K562 (cell line): Measurements from ENCODE around the gene CDK11A. TPM values are rescaled to one million over a fixed set of nuclear protein-coding genes. Genes with fewer than 3 reads are reported as not detected.

ENCODE experiments used
- ATAC-seq: fragments of 200-7000 bp; cut with Tn5 transposase; 3 replicates; pipeline ENCODE4 v1.9.1; 2020; ENCODE audit warnings: moderate library complexity
- BruUV-seq: library from RNA; stranded (reverse); fragments of 400-500 nt; replicated peaks from 2 replicates; lab custom pipeline; 2021; lab: Mats Ljungman, UMichigan
- CTCF ChIA-PET: fragments of 300-600 bp; formaldehyde crosslinking; extraction: SDS; loops from one replicate; lab custom pipeline; 2021; ENCODE audit warnings: low intra/inter-chr PET ratio; lab: Yijun Ruan, JAX
- POLR2A ChIA-PET: fragments of 300-600, 350-650 bp; sonication (Branson Sonifier 250); formaldehyde crosslinking; extraction: SDS; loops from one replicate; lab custom pipeline; 2021; ENCODE audit warnings: antibody characterized with exemption, inconsistent platforms; lab: Yijun Ruan, JAX
- DNase-seq, 4 experiments: peaks; one replicate each; pipeline versions ENCODE4 v3.0.0 to v3.0.0-alpha.2; 2011 to 2018; ENCODE audit warnings: low spot score in 3 of 4, mixed read lengths in 3 of 4; ENCODE audit errors: extremely low read depth in 1 of 4
- FAIRE-seq: peaks from 2 replicates; lab custom pipeline; 2011; peaks lifted over from hg19 to GRCh38; lab: Jason Lieb, UNC
- H2AFZ ChIP-seq: 2 replicates; pipeline ENCODE4 v1.6.0; 2011; ENCODE audit warnings: low read depth, low read length, control low read depth, inconsistent platforms
- H3K27ac ChIP-seq: fragments of 200-600 bp; 3 replicates; pipeline ENCODE4 v1.8.0; 2011; ENCODE audit warnings: low read depth, mild to moderate bottlenecking, control low read depth, inconsistent platforms, low read length, moderate library complexity, mixed read lengths; ENCODE audit errors: extremely low read depth
- H3K27me3 ChIP-seq, 2 experiments: fragments of 300-600 bp in 1 of 2; 2 replicates in 1 of 2; 3 replicates in 1 of 2; pipeline versions ENCODE4 v1.6.0 to v1.8.0; 2011; ENCODE audit warnings: inconsistent platforms in 2 of 2, low read length in 2 of 2, mild to moderate bottlenecking in 1 of 2, mixed read lengths in 1 of 2, moderate library complexity in 1 of 2; ENCODE audit not compliant: control insufficient read depth in 2 of 2, insufficient read depth in 2 of 2
- H3K36me3 ChIP-seq: fragments of 300-600 bp; 3 replicates; pipeline ENCODE4 v1.8.0; 2011; ENCODE audit warnings: mild to moderate bottlenecking, low read length, inconsistent platforms; ENCODE audit not compliant: control insufficient read depth, insufficient read depth
- H3K4me1 ChIP-seq, 2 experiments: fragments of 200-600 bp in 1 of 2; replicated peaks in 1 of 2; 2 replicates in 1 of 2; 3 replicates in 1 of 2; pipeline versions ENCODE4 v1.5.1 to v1.8.0; 2011; ENCODE audit warnings: inconsistent platforms in 2 of 2, low read length in 2 of 2, mild to moderate bottlenecking in 1 of 2, mixed read lengths in 1 of 2, moderate library complexity in 1 of 2; ENCODE audit not compliant: control insufficient read depth in 2 of 2, insufficient read depth in 2 of 2
- H3K4me2 ChIP-seq: 2 replicates; pipeline ENCODE4 v1.6.1; 2011; ENCODE audit warnings: low read length, control low read depth, inconsistent platforms, mixed read lengths; ENCODE audit not compliant: insufficient read depth
- H3K4me3 ChIP-seq: fragments of 200-600 bp; sonication (generic), shearing (Covaris generic); 2 replicates; pipeline ENCODE4 v1.5.1; 2016; ENCODE audit warnings: control low read depth, inconsistent platforms
- H3K79me2 ChIP-seq: fragments of 200-600 bp; 3 replicates; pipeline ENCODE4 v1.8.0; 2011; ENCODE audit warnings: low read length, inconsistent platforms; ENCODE audit not compliant: control insufficient read depth, insufficient read depth
- H3K9ac ChIP-seq, 2 experiments: 2 replicates each; pipeline versions ENCODE4 v1.6.0 to v1.6.1; 2011; ENCODE audit warnings: low read depth in 2 of 2, low read length in 2 of 2, control low read depth in 1 of 2, inconsistent platforms in 1 of 2, mild to moderate bottlenecking in 1 of 2, mixed read lengths in 1 of 2; ENCODE audit not compliant: insufficient read depth in 1 of 2
- H3K9me1 ChIP-seq: one replicate; pipeline ENCODE4 v1.6.0; 2011; ENCODE audit warnings: inconsistent platforms, mild to moderate bottlenecking, low read length, moderate library complexity; ENCODE audit not compliant: control insufficient read depth, insufficient read depth
- H3K9me3 ChIP-seq: replicated peaks from 2 replicates; pipeline ENCODE4 v1.5.1; 2011; ENCODE audit warnings: low read depth, low read length, inconsistent platforms; ENCODE audit not compliant: control insufficient read depth, insufficient read depth
- H4K20me1 ChIP-seq: replicated peaks from 2 replicates; pipeline ENCODE4 v1.6.1; 2011; ENCODE audit warnings: low read length, inconsistent platforms, mixed read lengths; ENCODE audit not compliant: control insufficient read depth, insufficient read depth
- ADNP ChIP-seq: fragments of 200-800 bp; sonication (Bioruptor generic); IDR thresholded peaks from 2 replicates; pipeline ENCODE4 v1.6.1; 2016; ENCODE audit warnings: missing genetic modification characterization, missing compliant biosample characterization
- CTBP1 ChIP-seq: fragments of 450-650 bp; IDR thresholded peaks from 2 replicates; pipeline ENCODE4 v1.6.1; 2016; ENCODE audit warnings: borderline replicate concordance
- ETV6 ChIP-seq, 3 experiments: fragments of 150-350 bp in 1 of 3; sonication (generic) in 1 of 3; formaldehyde crosslinking in 1 of 3; IDR thresholded peaks; 2 replicates each; pipeline versions ENCODE4 v1.6.1 to v1.8.0; 2014 to 2022; ENCODE audit warnings: borderline replicate concordance in 2 of 3, low read depth in 2 of 3, antibody characterized with exemption in 1 of 3, low read length in 1 of 3, mild to moderate bottlenecking in 1 of 3, missing genetic modification reagents in 1 of 3
- FOXJ3 ChIP-seq: sonication (generic); formaldehyde crosslinking; IDR thresholded peaks from 2 replicates; pipeline ENCODE4 v1.4.0; 2020; ENCODE audit warnings: mild to moderate bottlenecking, missing genetic modification reagents
- NFIX ChIP-seq: fragments of 250-450 bp; sonication (Bioruptor Pico); IDR thresholded peaks from 2 replicates; pipeline ENCODE4 v1.4.0; 2020; ENCODE audit warnings: low read depth, mild to moderate bottlenecking, moderate library complexity
- RAD21 ChIP-seq, 2 experiments: fragments of 250-450 bp in 1 of 2; fragments of 450-650 bp in 1 of 2; sonication (Bioruptor Pico) in 1 of 2; formaldehyde crosslinking in 1 of 2; IDR thresholded peaks in 1 of 2; conservative IDR thresholded peaks in 1 of 2; 2 replicates each; pipeline versions ENCODE4 v1.4.0 to v1.8.0; 2020 to 2022; ENCODE audit warnings: mild to moderate bottlenecking in 2 of 2, moderate library complexity in 1 of 2
- RBM17 ChIP-seq: fragments of 200-400 bp; formaldehyde crosslinking; IDR thresholded peaks from 2 replicates; pipeline ENCODE4 v1.6.1; 2017; ENCODE audit warnings: low read depth, mild to moderate bottlenecking, low read length, borderline replicate concordance
- SMARCA5 ChIP-seq: fragments of 450-650 bp; IDR thresholded peaks from 2 replicates; pipeline ENCODE4 v1.6.1; 2016
- U2AF1 ChIP-seq: fragments of 200-400 bp; formaldehyde crosslinking; optimal IDR thresholded peaks from 2 replicates; pipeline ENCODE3; 2017; ENCODE audit warnings: mild to moderate bottlenecking, low read depth, low read length, moderate library complexity
- ZNF3 ChIP-seq: fragments of 250-450 bp; sonication (Bioruptor Pico); IDR thresholded peaks from 2 replicates; pipeline ENCODE4 v1.5.0; 2021; ENCODE audit warnings: mild to moderate bottlenecking, moderate library complexity
- ZSCAN32 ChIP-seq: fragments of 450-650 bp; formaldehyde crosslinking; IDR thresholded peaks from 2 replicates; pipeline ENCODE4 v1.4.0; 2020; ENCODE audit warnings: mild to moderate bottlenecking, moderate library complexity
- WGBS: fragments of 100-300 bp; shearing (Covaris generic); methylation state at CpG from one replicate; pipeline ENCODE4 v1.1.6; 2016; ENCODE audit warnings: low coverage, mixed read lengths; ENCODE audit not compliant: insufficient coverage; ENCODE audit errors: missing lambda C conversion rate; 5-methylcytosine and 5-hydroxymethylcytosine counted together
- in situ Hi-C: fragments of 300-500 bp; cut with MboI; formaldehyde crosslinking; loops from 4 replicates; pipeline ENCODE4 v1.15.0; 2018; ENCODE audit warnings: inconsistent platforms, mixed read lengths
- intact Hi-C: fragments of 100-400 bp; cut with micrococcal nuclease; formaldehyde crosslinking; loops from 2 replicates; pipeline ENCODE4 v1.14.2; 2022
- polyA plus RNA-seq, 8 experiments: library from polyadenylated mRNA; depleted of rRNA in 4 of 8; stranded (reverse) in 5 of 8; unstranded in 3 of 8; fragments of >200 nt; fragmentation: Nextera tagmentation in 2 of 8; fragmentation: Illumina TruSeq in 1 of 8; extraction: Ambion mirVana in 2 of 8; extraction: Trizol in 1 of 8; gene quantifications; 2 replicates each; pipeline versions ENCODE4 v1.2.1 to v1.2.3, GENCODE V29; 2011 to 2014; ENCODE audit warnings: inconsistent platforms in 1 of 8, missing spikeins in 1 of 8
- total RNA-seq, 7 experiments: library from RNA; depleted of rRNA in 6 of 7; stranded (reverse); fragments of >200 nt in 6 of 7; fragmentation: Illumina TruSeq in 2 of 7; extraction: Trizol in 2 of 7; gene quantifications; 2 replicates each; pipeline versions ENCODE4 v1.2.1 to v1.2.3, GENCODE V29; 2011 to 2021; ENCODE audit warnings: low replicate concordance in 1 of 7
- TF ChIP-seq, protein P1 (sequence below): sonication (generic); formaldehyde crosslinking; IDR thresholded peaks from 2 replicates; pipeline ENCODE4 v1.8.0; 2023; ENCODE audit warnings: mild to moderate bottlenecking, missing genetic modification reagents
- TF ChIP-seq, protein P2 (sequence below): fragments of 250-450 bp; sonication (Bioruptor Pico); IDR thresholded peaks from 2 replicates; pipeline ENCODE4 v1.4.0; 2020; ENCODE audit warnings: mild to moderate bottlenecking, moderate library complexity, borderline replicate concordance

Gene CDK11A
- total and polyA plus RNA-seq, 9 of the 15 experiments (the other 6 are each of a cell fraction or from before 2014, with no cell fraction given) = 4.5 to 71.0 (median 43.9) TPM

DNA sequence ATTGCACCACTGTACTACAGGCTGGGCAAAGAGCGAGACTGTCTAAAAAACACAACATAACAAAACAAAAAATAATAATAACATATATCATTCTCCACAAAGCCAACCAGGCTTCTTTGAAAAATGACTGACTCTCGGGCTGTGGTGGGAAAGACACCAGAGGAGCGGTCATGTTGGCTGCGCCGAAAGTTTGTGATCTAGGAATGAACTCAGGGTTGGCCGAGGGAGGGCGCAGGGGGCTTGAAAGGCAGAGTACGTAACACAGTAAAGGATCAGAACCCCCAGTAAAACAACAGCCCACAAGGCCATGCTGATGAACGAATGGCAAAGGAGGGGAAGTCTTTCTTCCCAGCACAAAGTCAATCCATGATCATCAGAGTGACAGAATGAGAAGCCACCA, 36.3 kb downstream of the CDK11A start:
- 95% methylated on average over 9 of the region's 9 CpGs for WGBS
- Histone ChIP-seq H3K9ac (peak overlapping the region in 1 of 2 experiments; percentile 20; a peak in 1 of 4 replicates), H3K4me3 (no peak overlapping the region), H3K9me1 (no peaks in the 10 kb centered on the region), H3K4me1 (peaks cover 0 to 24% of the 10 kb centered on the region in 2 experiments; a peak in 3 of 5 replicates), H3K9me3 (peaks cover 4% of the 10 kb centered on the region; the same call in 1 of the 2 replicates), H4K20me1 (no peaks in the 10 kb centered on the region), H3K27me3 (no peaks in the 10 kb centered on the region), H3K79me2 (peaks cover 26% of the 10 kb centered on the region), H3K36me3 (no peaks in the 10 kb centered on the region), H3K4me2 (no peak overlapping the region), H3K27ac (no peak overlapping the region), H2AFZ (no peak overlapping the region)
- DNase-seq (peak in 2 of 4 experiments; percentile 5 to 6), ATAC-seq (no peak), FAIRE-seq (no peak)
- BruUV-seq = no TSS peak
- POLR2A ChIA-PET = no interaction called here
- intact Hi-C loops (no loop called here), in situ Hi-C loops (loop anchor here (5.0 kb wide), 1 partner anchor 54 kb away; no protein-coding TSS in a partner anchor)
- CTCF ChIA-PET = no interaction called here
- TF ChIP-seq ZNF3 (no peak), NFIX (no peak), ETV6 (IDR thresholded peaks at IDR 0.05; ENCODE audit: borderline replicate concordance in 1 of 2, low read depth in 2 of 2, low read length in 1 of 2) (no peak), ETV6 (CRISPR knock-in tag; IDR thresholded peaks at IDR 0.05; ENCODE audit: borderline replicate concordance) (no peak), CTBP1 (no peak), ADNP (tag) (no peak), ZSCAN32 (no peak), U2AF1 (no peak), SMARCA5 (no peak), FOXJ3 (CRISPR knock-in tag) (no peak), RAD21 (CRISPR knock-in tag; conservative IDR thresholded peaks at IDR 0.05 in 1 of 2, IDR thresholded peaks at IDR 0.05 in 1 of 2) (no peak), RBM17 (no peak)
- TF ChIP-seq, protein P1, sequence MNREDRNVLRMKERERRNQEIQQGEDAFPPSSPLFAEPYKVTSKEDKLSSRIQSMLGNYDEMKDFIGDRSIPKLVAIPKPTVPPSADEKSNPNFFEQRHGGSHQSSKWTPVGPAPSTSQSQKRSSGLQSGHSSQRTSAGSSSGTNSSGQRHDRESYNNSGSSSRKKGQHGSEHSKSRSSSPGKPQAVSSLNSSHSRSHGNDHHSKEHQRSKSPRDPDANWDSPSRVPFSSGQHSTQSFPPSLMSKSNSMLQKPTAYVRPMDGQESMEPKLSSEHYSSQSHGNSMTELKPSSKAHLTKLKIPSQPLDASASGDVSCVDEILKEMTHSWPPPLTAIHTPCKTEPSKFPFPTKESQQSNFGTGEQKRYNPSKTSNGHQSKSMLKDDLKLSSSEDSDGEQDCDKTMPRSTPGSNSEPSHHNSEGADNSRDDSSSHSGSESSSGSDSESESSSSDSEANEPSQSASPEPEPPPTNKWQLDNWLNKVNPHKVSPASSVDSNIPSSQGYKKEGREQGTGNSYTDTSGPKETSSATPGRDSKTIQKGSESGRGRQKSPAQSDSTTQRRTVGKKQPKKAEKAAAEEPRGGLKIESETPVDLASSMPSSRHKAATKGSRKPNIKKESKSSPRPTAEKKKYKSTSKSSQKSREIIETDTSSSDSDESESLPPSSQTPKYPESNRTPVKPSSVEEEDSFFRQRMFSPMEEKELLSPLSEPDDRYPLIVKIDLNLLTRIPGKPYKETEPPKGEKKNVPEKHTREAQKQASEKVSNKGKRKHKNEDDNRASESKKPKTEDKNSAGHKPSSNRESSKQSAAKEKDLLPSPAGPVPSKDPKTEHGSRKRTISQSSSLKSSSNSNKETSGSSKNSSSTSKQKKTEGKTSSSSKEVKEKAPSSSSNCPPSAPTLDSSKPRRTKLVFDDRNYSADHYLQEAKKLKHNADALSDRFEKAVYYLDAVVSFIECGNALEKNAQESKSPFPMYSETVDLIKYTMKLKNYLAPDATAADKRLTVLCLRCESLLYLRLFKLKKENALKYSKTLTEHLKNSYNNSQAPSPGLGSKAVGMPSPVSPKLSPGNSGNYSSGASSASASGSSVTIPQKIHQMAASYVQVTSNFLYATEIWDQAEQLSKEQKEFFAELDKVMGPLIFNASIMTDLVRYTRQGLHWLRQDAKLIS (CRISPR knock-in tag) = no peak
- TF ChIP-seq, protein P2, sequence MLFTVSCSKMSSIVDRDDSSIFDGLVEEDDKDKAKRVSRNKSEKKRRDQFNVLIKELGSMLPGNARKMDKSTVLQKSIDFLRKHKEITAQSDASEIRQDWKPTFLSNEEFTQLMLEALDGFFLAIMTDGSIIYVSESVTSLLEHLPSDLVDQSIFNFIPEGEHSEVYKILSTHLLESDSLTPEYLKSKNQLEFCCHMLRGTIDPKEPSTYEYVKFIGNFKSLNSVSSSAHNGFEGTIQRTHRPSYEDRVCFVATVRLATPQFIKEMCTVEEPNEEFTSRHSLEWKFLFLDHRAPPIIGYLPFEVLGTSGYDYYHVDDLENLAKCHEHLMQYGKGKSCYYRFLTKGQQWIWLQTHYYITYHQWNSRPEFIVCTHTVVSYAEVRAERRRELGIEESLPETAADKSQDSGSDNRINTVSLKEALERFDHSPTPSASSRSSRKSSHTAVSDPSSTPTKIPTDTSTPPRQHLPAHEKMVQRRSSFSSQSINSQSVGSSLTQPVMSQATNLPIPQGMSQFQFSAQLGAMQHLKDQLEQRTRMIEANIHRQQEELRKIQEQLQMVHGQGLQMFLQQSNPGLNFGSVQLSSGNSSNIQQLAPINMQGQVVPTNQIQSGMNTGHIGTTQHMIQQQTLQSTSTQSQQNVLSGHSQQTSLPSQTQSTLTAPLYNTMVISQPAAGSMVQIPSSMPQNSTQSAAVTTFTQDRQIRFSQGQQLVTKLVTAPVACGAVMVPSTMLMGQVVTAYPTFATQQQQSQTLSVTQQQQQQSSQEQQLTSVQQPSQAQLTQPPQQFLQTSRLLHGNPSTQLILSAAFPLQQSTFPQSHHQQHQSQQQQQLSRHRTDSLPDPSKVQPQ = no peak
